ENCODE results near the gene PRUNE2. TPM values are rescaled to one million over a fixed set of nuclear protein-coding genes. Genes with fewer than 3 reads are reported as not detected.

PRUNE2 gene
- total RNA-seq, 1 experiment from 2014 or later, result 0.48 TPM

DNA sequence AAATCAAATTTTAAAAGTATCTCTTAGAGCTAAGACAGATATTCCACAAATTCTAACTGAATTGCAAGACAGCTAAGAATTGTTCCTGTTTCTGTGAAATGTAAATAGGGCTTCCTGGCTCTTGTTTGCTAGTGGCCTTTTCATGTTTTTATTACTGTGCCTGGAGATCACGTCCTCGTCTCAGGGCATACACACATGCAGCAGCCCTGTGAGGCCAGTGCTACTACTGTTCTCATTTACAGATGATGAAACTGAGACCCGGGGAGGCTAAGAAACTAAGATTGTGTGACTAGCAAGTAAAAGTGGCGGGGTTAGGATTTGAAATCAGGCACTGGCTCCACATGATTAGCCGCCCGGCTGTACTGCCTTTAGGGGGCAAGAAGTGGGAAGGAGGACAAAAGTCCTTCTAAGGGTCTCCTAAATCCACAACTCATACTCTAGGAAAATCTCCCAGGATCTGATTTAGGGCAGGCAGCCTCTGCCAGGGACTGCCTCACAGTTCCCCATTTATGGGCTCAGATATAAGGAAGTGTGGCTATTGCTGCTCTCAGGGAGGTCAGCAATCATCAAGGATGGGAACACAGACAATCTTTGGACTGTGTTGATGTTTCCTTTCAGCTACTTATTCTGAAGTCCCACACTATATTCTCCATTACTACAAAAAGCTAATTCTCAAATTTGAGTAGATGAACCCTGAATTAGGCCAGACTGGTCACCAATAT is 7.9 kb downstream of the PRUNE2 start:
- no peak overlapping the region for H2AFZ ChIP-seq (ENCODE audit: low read length)
- no peak for DNase-seq
- H3K27ac ChIP-seq (ENCODE audit: low read length), result no peak overlapping the region
- H3K4me2 ChIP-seq (ENCODE audit: low read depth, low read length, poor library complexity, severe bottlenecking), result no peak overlapping the region
- H3K36me3 ChIP-seq (ENCODE audit: insufficient read depth, low read length), result no peaks in the 10 kb centered on the region
- H3K4me3 ChIP-seq (ENCODE audit: low read length), result no peak overlapping the region
- no peaks in the 10 kb centered on the region for H3K9me3 ChIP-seq (ENCODE audit: low read length)
- H3K79me2 ChIP-seq (ENCODE audit: low read length), result no peaks in the 10 kb centered on the region
- H3K9ac ChIP-seq (ENCODE audit: low read length), result no peak overlapping the region
- no peaks in the 10 kb centered on the region for H3K9me2 ChIP-seq (replicated peaks; ENCODE audit: insufficient read depth, low read length)
- H4K20me1 ChIP-seq (ENCODE audit: insufficient read depth, low read depth, low read length), result no peaks in the 10 kb centered on the region
- no peaks in the 10 kb centered on the region for H3K27me3 ChIP-seq (ENCODE audit: low read length)
- H3K4me1 ChIP-seq (ENCODE audit: low read length), result no peaks in the 10 kb centered on the region

GRCh38 chr9:76896035-76896434 is 9.9 kb downstream of the PRUNE2 start:
- Histone ChIP-seq H3K27ac (ENCODE audit: low read length) (no peak overlapping the region), H3K9me2 (replicated peaks; ENCODE audit: insufficient read depth, low read length) (no peaks in the 10 kb centered on the region), H3K27me3 (ENCODE audit: low read length) (no peaks in the 10 kb centered on the region), H3K4me1 (ENCODE audit: low read length) (no peaks in the 10 kb centered on the region), H3K4me3 (ENCODE audit: low read length) (no peak overlapping the region), H3K36me3 (ENCODE audit: insufficient read depth, low read length) (no peaks in the 10 kb centered on the region), H3K9ac (ENCODE audit: low read length) (no peak overlapping the region), H3K79me2 (ENCODE audit: low read length) (no peaks in the 10 kb centered on the region), H3K9me3 (ENCODE audit: low read length) (no peaks in the 10 kb centered on the region), H4K20me1 (ENCODE audit: insufficient read depth, low read depth, low read length) (no peaks in the 10 kb centered on the region), H3K4me2 (ENCODE audit: low read depth, low read length, poor library complexity, severe bottlenecking) (no peak overlapping the region), H2AFZ (ENCODE audit: low read length) (no peak overlapping the region)
- no peak for DNase-seq

DNA sequence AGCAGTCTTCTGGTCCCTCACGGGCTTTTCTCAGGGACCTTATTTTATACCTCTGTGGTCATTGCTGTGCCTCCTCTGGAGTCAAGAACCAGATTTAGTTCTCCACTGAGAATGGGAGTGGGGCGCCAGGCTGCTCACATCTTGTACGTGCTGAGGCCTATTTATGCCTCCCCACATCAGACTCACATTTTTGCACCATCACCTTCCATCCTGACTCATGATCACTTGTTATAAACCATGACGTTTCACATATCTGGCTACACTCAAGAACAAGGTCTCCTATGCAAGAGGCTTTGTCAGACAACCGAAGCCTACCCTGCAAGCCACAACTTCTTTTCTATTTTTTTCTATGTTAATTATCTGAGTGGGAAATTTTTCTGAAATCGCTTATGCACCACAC is 10.7 kb downstream of the PRUNE2 start:
- H3K9me2 ChIP-seq (replicated peaks; ENCODE audit: insufficient read depth, low read length), result no peaks in the 10 kb centered on the region
- DNase-seq, result no peak
- no peaks in the 10 kb centered on the region for H3K9me3 ChIP-seq (ENCODE audit: low read length)
- H3K36me3 ChIP-seq (ENCODE audit: insufficient read depth, low read length), result no peaks in the 10 kb centered on the region
- no peaks in the 10 kb centered on the region for H3K4me1 ChIP-seq (ENCODE audit: low read length)
- H3K9ac ChIP-seq (ENCODE audit: low read length), result no peak overlapping the region
- H3K4me3 ChIP-seq (ENCODE audit: low read length), result no peak overlapping the region
- H2AFZ ChIP-seq (ENCODE audit: low read length), result no peak overlapping the region
- H3K27ac ChIP-seq (ENCODE audit: low read length), result no peak overlapping the region
- H3K4me2 ChIP-seq (ENCODE audit: low read depth, low read length, poor library complexity, severe bottlenecking), result no peak overlapping the region
- H3K79me2 ChIP-seq (ENCODE audit: low read length), result no peaks in the 10 kb centered on the region
- H3K27me3 ChIP-seq (ENCODE audit: low read length), result no peaks in the 10 kb centered on the region
- no peaks in the 10 kb centered on the region for H4K20me1 ChIP-seq (ENCODE audit: insufficient read depth, low read depth, low read length)

GRCh38 chr9:76894198-76894597 is 11.7 kb downstream of the PRUNE2 start:
- Histone ChIP-seq H3K9me3 (ENCODE audit: low read length) (no peaks in the 10 kb centered on the region), H3K27me3 (ENCODE audit: low read length) (no peaks in the 10 kb centered on the region), H3K79me2 (ENCODE audit: low read length) (no peaks in the 10 kb centered on the region), H3K4me2 (ENCODE audit: low read depth, low read length, poor library complexity, severe bottlenecking) (no peak overlapping the region), H3K9me2 (replicated peaks; ENCODE audit: insufficient read depth, low read length) (no peaks in the 10 kb centered on the region), H3K9ac (ENCODE audit: low read length) (no peak overlapping the region), H2AFZ (ENCODE audit: low read length) (no peak overlapping the region), H3K27ac (ENCODE audit: low read length) (no peak overlapping the region), H3K36me3 (ENCODE audit: insufficient read depth, low read length) (no peaks in the 10 kb centered on the region), H3K4me3 (ENCODE audit: low read length) (no peak overlapping the region), H4K20me1 (ENCODE audit: insufficient read depth, low read depth, low read length) (no peaks in the 10 kb centered on the region), H3K4me1 (ENCODE audit: low read length) (no peaks in the 10 kb centered on the region)
- DNase-seq, result no peak

GRCh38 chr9:76893395-76893932 is 12.4 kb downstream of the PRUNE2 start:
- Histone ChIP-seq H3K79me2 (ENCODE audit: low read length) (no peaks in the 10 kb centered on the region), H3K4me3 (ENCODE audit: low read length) (no peak overlapping the region), H3K27me3 (ENCODE audit: low read length) (no peaks in the 10 kb centered on the region), H3K9me3 (ENCODE audit: low read length) (no peaks in the 10 kb centered on the region), H3K9ac (ENCODE audit: low read length) (no peak overlapping the region), H3K36me3 (ENCODE audit: insufficient read depth, low read length) (no peaks in the 10 kb centered on the region), H3K4me1 (ENCODE audit: low read length) (no peaks in the 10 kb centered on the region), H4K20me1 (ENCODE audit: insufficient read depth, low read depth, low read length) (no peaks in the 10 kb centered on the region), H3K27ac (ENCODE audit: low read length) (no peak overlapping the region), H3K9me2 (replicated peaks; ENCODE audit: insufficient read depth, low read length) (no peaks in the 10 kb centered on the region), H3K4me2 (ENCODE audit: low read depth, low read length, poor library complexity, severe bottlenecking) (no peak overlapping the region), H2AFZ (ENCODE audit: low read length) (no peak overlapping the region)
- DNase-seq, result no peak

GRCh38 chr9:76891874-76892273 is 14.0 kb downstream of the PRUNE2 start:
- no peaks in the 10 kb centered on the region for H3K36me3 ChIP-seq (ENCODE audit: insufficient read depth, low read length)
- DNase-seq, result no peak
- H3K9ac ChIP-seq (ENCODE audit: low read length), result no peak overlapping the region
- H3K4me3 ChIP-seq (ENCODE audit: low read length), result no peak overlapping the region
- H4K20me1 ChIP-seq (ENCODE audit: insufficient read depth, low read depth, low read length), result no peaks in the 10 kb centered on the region
- no peak overlapping the region for H3K4me2 ChIP-seq (ENCODE audit: low read depth, low read length, poor library complexity, severe bottlenecking)
- H3K9me3 ChIP-seq (ENCODE audit: low read length), result no peaks in the 10 kb centered on the region
- H3K9me2 ChIP-seq (replicated peaks; ENCODE audit: insufficient read depth, low read length), result no peaks in the 10 kb centered on the region
- H3K4me1 ChIP-seq (ENCODE audit: low read length), result no peaks in the 10 kb centered on the region
- no peak overlapping the region for H2AFZ ChIP-seq (ENCODE audit: low read length)
- no peaks in the 10 kb centered on the region for H3K79me2 ChIP-seq (ENCODE audit: low read length)
- H3K27me3 ChIP-seq (ENCODE audit: low read length), result no peaks in the 10 kb centered on the region
- H3K27ac ChIP-seq (ENCODE audit: low read length), result no peak overlapping the region

- Histone ChIP-seq H3K79me2 (ENCODE audit: low read length) (no peaks in the 10 kb centered on the region), H2AFZ (ENCODE audit: low read length) (no peak overlapping the region), H3K27me3 (ENCODE audit: low read length) (no peaks in the 10 kb centered on the region), H3K9me3 (ENCODE audit: low read length) (no peaks in the 10 kb centered on the region), H3K4me1 (ENCODE audit: low read length) (no peaks in the 10 kb centered on the region), H3K4me2 (ENCODE audit: low read depth, low read length, poor library complexity, severe bottlenecking) (no peak overlapping the region), H4K20me1 (ENCODE audit: insufficient read depth, low read depth, low read length) (no peaks in the 10 kb centered on the region), H3K4me3 (ENCODE audit: low read length) (no peak overlapping the region), H3K36me3 (ENCODE audit: insufficient read depth, low read length) (no peaks in the 10 kb centered on the region), H3K9ac (ENCODE audit: low read length) (no peak overlapping the region), H3K27ac (ENCODE audit: low read length) (no peak overlapping the region), H3K9me2 (replicated peaks; ENCODE audit: insufficient read depth, low read length) (no peaks in the 10 kb centered on the region)
- DNase-seq, result no peak
Measured at GRCh38 chr9:76891279-76891678, 14.6 kb downstream of the PRUNE2 start.

- no peaks in the 10 kb centered on the region for H3K27me3 ChIP-seq (ENCODE audit: low read length)
- no peak overlapping the region for H3K27ac ChIP-seq (ENCODE audit: low read length)
- no peaks in the 10 kb centered on the region for H3K9me3 ChIP-seq (ENCODE audit: low read length)
- H2AFZ ChIP-seq (ENCODE audit: low read length), result no peak overlapping the region
- H3K4me2 ChIP-seq (ENCODE audit: low read depth, low read length, poor library complexity, severe bottlenecking), result no peak overlapping the region
- H3K79me2 ChIP-seq (ENCODE audit: low read length), result no peaks in the 10 kb centered on the region
- no peaks in the 10 kb centered on the region for H4K20me1 ChIP-seq (ENCODE audit: insufficient read depth, low read depth, low read length)
- DNase-seq, result no peak
- H3K36me3 ChIP-seq (ENCODE audit: insufficient read depth, low read length), result no peaks in the 10 kb centered on the region
- no peaks in the 10 kb centered on the region for H3K9me2 ChIP-seq (replicated peaks; ENCODE audit: insufficient read depth, low read length)
- H3K4me1 ChIP-seq (ENCODE audit: low read length), result no peaks in the 10 kb centered on the region; the same call in 1 of the 2 replicates
- H3K9ac ChIP-seq (ENCODE audit: low read length), result no peak overlapping the region
- no peak overlapping the region for H3K4me3 ChIP-seq (ENCODE audit: low read length)
Measured at GRCh38 chr9:76887951-76888350, 18.0 kb downstream of the PRUNE2 start.

Data from Karpas-422 (cell line).